ENCODE data around the gene PRND. TPM values are rescaled to one million over a fixed set of nuclear protein-coding genes. Genes with fewer than 3 reads are reported as not detected.

PRND gene
- total and polyA plus RNA-seq, 5 donors from 2014 or later = 0.05 to 0.26 (median 0.17) TPM; not detected in 2

Other genes with a start within 250 kb of the PRND start
- 97.8 TPM for gene PRNP, start 35.5 kb upstream of the PRND start, total RNA-seq
- gene PRNP, start 35.5 kb upstream of the PRND start, polyA plus RNA-seq = 100 to 1,000 TPM; 103 to 136 (median 119) TPM
- gene RASSF2, start 101.7 kb downstream of the PRND start, total RNA-seq = 33.9 TPM
- gene RASSF2, start 101.7 kb downstream of the PRND start, polyA plus RNA-seq = 10 to 100 TPM; 20.9 to 33.0 (median 29.1) TPM